Left ventricle myocardium inferior (tissue), 1 donor: ENCODE measurements around the gene GDF3. TPM values are rescaled to one million over a fixed set of nuclear protein-coding genes. Genes with fewer than 3 reads are reported as not detected.

Experiments used
- DNase-seq: peaks from one replicate; pipeline ENCODE4 v3.0.0-alpha.2; 2020
- H3K27ac ChIP-seq: fragments of 200-600 bp; replicated peaks from 2 replicates; pipeline ENCODE4 v1.8.0; 2021
- H3K27me3 ChIP-seq: fragments of 200-600 bp; 2 replicates; pipeline ENCODE4 v1.8.0; 2021; ENCODE audit warnings: low read depth
- H3K36me3 ChIP-seq: fragments of 200-600 bp; 2 replicates; pipeline ENCODE4 v1.8.0; 2021
- H3K4me1 ChIP-seq: fragments of 200-600 bp; 2 replicates; pipeline ENCODE4 v1.8.0; 2021
- H3K4me3 ChIP-seq: fragments of 200-600 bp; 2 replicates; pipeline ENCODE4 v1.8.0; 2021; ENCODE audit warnings: mild to moderate bottlenecking, moderate library complexity
- H3K9me3 ChIP-seq: fragments of 200-600 bp; replicated peaks from 2 replicates; pipeline ENCODE4 v1.8.0; 2021
- intact Hi-C: fragments of 100-400 bp; cut with micrococcal nuclease; formaldehyde crosslinking; loops from one replicate; pipeline ENCODE4 v1.11.0; 2022
- total RNA-seq: library from RNA; stranded (reverse); fragmentation: NEBNext Ultra II Directional; extraction: Animal tissue kit (Norgen Biotek cat#: 25700); gene quantifications from one replicate; pipeline ENCODE4 v1.2.1, GENCODE V29; 2021
- TF ChIP-seq, protein P1 (sequence below): fragments of 200-600 bp; IDR thresholded peaks from 2 replicates; pipeline ENCODE4 v1.8.0; 2021; ENCODE audit warnings: antibody characterized with exemption, mild to moderate bottlenecking, borderline replicate concordance
- donor health status: DM: no; HTN: yes; CAD: no; lungs with severe emphysema.

The GDF3 gene
- total RNA-seq, 1 donor from 2014 or later = 0.19 TPM

DNA sequence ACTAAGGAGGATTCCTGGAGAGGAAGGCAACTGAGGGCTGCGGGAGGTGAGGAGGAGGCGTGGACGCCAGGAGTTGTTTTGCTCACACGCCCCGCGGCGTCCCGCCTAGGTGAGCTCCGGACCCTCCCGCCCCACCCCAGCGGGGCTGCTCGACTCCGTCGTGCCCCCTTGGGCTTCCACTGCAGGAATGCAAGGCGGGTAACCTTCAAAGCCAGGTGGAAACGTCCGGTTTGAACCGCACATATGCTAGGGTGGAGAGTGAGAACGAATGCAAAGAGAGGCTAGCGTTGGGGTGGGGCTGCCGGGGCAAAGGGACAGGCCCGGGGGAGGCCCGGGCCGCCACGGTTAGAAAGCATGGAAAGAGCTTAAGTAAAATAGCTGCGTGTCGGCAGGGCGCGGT, 10.3 kb upstream of the GDF3 start:
- H3K9me3 ChIP-seq = no peaks in the 10 kb centered on the region
- H3K4me3 ChIP-seq = no peak overlapping the region
- no peak overlapping the region for H3K27ac ChIP-seq
- peaks cover 9% of the 10 kb centered on the region for H3K27me3 ChIP-seq
- no peaks in the 10 kb centered on the region for H3K4me1 ChIP-seq
- TF ChIP-seq, protein P1, sequence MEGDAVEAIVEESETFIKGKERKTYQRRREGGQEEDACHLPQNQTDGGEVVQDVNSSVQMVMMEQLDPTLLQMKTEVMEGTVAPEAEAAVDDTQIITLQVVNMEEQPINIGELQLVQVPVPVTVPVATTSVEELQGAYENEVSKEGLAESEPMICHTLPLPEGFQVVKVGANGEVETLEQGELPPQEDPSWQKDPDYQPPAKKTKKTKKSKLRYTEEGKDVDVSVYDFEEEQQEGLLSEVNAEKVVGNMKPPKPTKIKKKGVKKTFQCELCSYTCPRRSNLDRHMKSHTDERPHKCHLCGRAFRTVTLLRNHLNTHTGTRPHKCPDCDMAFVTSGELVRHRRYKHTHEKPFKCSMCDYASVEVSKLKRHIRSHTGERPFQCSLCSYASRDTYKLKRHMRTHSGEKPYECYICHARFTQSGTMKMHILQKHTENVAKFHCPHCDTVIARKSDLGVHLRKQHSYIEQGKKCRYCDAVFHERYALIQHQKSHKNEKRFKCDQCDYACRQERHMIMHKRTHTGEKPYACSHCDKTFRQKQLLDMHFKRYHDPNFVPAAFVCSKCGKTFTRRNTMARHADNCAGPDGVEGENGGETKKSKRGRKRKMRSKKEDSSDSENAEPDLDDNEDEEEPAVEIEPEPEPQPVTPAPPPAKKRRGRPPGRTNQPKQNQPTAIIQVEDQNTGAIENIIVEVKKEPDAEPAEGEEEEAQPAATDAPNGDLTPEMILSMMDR = no peak
- intact Hi-C loops = no loop called here
- no peak for DNase-seq
- no peaks in the 10 kb centered on the region for H3K36me3 ChIP-seq

DNA sequence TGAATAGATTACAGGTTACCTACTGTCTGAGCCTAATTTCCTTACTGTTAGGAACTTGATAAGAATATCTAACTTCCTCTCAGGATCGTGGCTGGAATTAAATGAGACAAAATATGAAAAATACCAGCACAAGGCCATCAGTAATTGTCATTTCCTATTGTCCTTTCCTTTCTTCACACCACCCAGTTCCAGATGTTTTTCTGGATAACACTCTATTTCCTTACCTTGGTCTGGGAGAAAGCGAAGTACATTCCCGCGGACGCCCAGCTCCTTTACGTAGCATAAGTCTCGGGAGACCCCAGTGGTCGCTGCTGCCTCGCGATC, 376 bp downstream of the GDF3 start:
- intact Hi-C loops = no loop called here
- DNase-seq = no peak
- TF ChIP-seq, protein P1 = no peak
- Histone ChIP-seq H3K4me3 (peak overlapping the region; percentile 24), H3K27ac (peak overlapping the region; percentile 7), H3K9me3 (no peaks in the 10 kb centered on the region), H3K4me1 (peaks cover 11% of the 10 kb centered on the region), H3K27me3 (peaks cover 22% of the 10 kb centered on the region), H3K36me3 (no peaks in the 10 kb centered on the region)

DNA sequence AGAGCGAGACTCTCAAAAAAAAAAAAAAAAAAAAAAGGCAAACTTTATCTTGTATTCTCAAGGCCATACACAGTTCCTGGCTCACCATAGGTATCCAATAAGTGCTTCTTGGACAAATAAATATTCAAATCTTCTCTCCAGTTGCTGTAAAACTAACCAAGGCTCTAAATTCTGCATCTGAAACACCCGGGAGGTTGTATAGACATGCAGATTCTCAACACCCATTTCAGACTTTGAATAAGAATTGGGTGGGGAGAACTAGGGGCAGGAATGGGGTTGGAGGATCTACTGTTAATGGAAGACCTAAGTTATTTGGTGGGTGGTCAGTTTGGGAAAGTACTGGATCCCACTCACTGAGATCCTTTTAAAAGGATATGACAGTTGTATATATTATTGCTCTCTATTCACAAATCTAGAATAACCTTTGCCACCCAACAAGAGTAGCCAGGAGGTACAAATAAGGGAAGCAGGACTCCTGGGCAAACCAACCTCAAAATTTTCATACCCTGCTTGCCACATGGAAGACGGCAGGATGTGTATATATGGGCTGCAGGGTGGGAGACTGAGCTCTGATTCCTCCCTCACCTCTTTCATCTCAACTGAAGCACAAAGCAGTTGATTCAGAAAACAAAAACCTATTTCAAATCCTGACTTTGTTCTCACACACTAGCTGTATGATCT, 879 bp downstream of the GDF3 start:
- no peaks in the 10 kb centered on the region for H3K36me3 ChIP-seq
- H3K27ac ChIP-seq = peak overlapping the region; percentile 7
- no peak overlapping the region for H3K4me3 ChIP-seq
- peaks cover 11% of the 10 kb centered on the region for H3K4me1 ChIP-seq
- TF ChIP-seq, protein P1 = no peak
- no peak for DNase-seq
- no peaks in the 10 kb centered on the region for H3K9me3 ChIP-seq
- peaks cover 21% of the 10 kb centered on the region for H3K27me3 ChIP-seq
- intact Hi-C loops = no loop called here

DNA sequence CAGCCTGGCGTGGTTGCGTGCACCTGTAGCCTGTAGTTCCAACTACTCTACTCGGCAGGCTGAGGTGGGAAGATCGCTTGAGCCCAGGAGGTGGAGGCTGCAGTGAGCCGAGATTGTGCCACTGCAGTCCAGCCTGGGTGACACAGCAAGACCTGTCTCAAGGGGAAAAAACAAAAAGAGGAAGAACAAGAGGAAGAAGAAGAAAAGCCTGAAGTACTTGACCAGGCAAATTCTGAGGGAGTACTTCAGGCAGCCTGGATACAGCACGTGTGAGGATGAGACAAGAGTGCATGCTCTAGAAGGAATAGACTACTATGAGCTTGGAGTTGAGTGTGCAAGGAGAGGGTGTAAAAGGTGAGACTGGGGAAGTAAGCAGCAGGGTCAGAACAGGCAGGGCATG, 1.8 kb downstream of the GDF3 start:
- TF ChIP-seq, protein P1 = no peak
- no peaks in the 10 kb centered on the region for H3K9me3 ChIP-seq
- no peak overlapping the region for H3K4me3 ChIP-seq
- no peak for DNase-seq
- H3K27ac ChIP-seq = no peak overlapping the region
- intact Hi-C loops = no loop called here
- H3K4me1 ChIP-seq = peaks cover 11% of the 10 kb centered on the region
- H3K27me3 ChIP-seq = peaks cover 12% of the 10 kb centered on the region
- H3K36me3 ChIP-seq = no peaks in the 10 kb centered on the region

DNA sequence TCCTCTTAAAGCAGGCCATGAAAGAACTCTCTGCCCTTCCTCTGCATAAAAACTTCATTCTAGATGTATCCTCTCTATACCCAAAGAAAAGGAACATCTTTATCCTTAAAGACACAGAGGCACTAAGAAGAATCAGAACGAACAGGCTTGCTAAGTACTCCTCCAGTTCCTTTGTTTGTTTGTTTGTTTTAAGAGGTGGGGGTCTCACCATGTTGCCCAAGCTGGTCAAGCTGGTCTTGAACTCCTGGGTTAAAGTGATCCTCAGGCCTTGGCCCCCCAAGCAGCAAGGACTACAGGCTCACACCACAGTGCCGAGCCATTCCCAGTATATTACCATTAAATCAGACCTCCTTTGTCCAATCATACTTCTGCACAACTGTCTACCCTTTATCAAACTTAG, 14.0 kb downstream of the GDF3 start:
- H3K27me3 ChIP-seq = peaks cover 27% of the 10 kb centered on the region
- TF ChIP-seq, protein P1 = no peak
- H3K4me3 ChIP-seq = no peak overlapping the region
- H3K27ac ChIP-seq = no peak overlapping the region
- no peaks in the 10 kb centered on the region for H3K9me3 ChIP-seq
- no peaks in the 10 kb centered on the region for H3K4me1 ChIP-seq
- no peak for DNase-seq
- intact Hi-C loops = no loop called here
- no peaks in the 10 kb centered on the region for H3K36me3 ChIP-seq
